Activated CD8-positive, alpha-beta memory T cell treated with anti-CD3 and anti-CD28 coated beads for 1 hour (primary cell): ENCODE results near the gene POU3F2.

ENCODE experiments used
- DNase-seq, 2 donors: peaks; one replicate each; pipeline ENCODE4 v3.0.0-alpha.2; 2020; ENCODE audit warnings: low read depth in 1 of 2; ENCODE audit errors: extremely low read depth in 1 of 2

The POU3F2 gene

GRCh38 chr6:98843271-98844243 lies 9.2 kb downstream of the POU3F2 start:
- DNase-seq, result no peak

GRCh38 chr6:98844244-98845210 lies 10.2 kb downstream of the POU3F2 start:
- no peak for DNase-seq

GRCh38 chr6:98845211-98846020 lies 11.0 kb downstream of the POU3F2 start:
- DNase-seq, result peak; percentile 17 to 43

GRCh38 chr6:98846021-98846380 lies 11.6 kb downstream of the POU3F2 start:
- no peak for DNase-seq

GRCh38 chr6:98847416-98847778 lies 13.0 kb downstream of the POU3F2 start:
- no peak for DNase-seq

- DNase-seq, result no peak
Measured at GRCh38 chr6:98847779-98848538, 13.6 kb downstream of the POU3F2 start.

GRCh38 chr6:98848539-98849242 lies 14.3 kb downstream of the POU3F2 start:
- DNase-seq, result no peak

- DNase-seq, result no peak
Measured at GRCh38 chr6:98864497-98864896, 30.1 kb downstream of the POU3F2 start.

GRCh38 chr6:98871057-98871456 lies 36.7 kb downstream of the POU3F2 start:
- no peak for DNase-seq

- DNase-seq, result no peak
Measured at GRCh38 chr6:98871821-98872220, 37.4 kb downstream of the POU3F2 start.

GRCh38 chr6:98875375-98875774 lies 41.0 kb downstream of the POU3F2 start:
- DNase-seq, result no peak

GRCh38 chr6:98877250-98877649 lies 42.9 kb downstream of the POU3F2 start:
- no peak for DNase-seq

- DNase-seq, result no peak
Measured at GRCh38 chr6:98880486-98880885, 46.1 kb downstream of the POU3F2 start.

GRCh38 chr6:98885330-98885729 lies 51.0 kb downstream of the POU3F2 start:
- DNase-seq, result no peak

- DNase-seq, result no peak
Measured at GRCh38 chr6:98887650-98888049, 53.3 kb downstream of the POU3F2 start.
